ENCODE results near the gene GNAS. TPM values are rescaled to one million over a fixed set of nuclear protein-coding genes. Genes with fewer than 3 reads are reported as not detected.
A peak's percentile ranks its signal among the peaks of the same experiment; 100 is the strongest.

GNAS gene
- total and polyA plus RNA-seq, 8 donors: 723 to 2,039 (median 1,898) TPM

GRCh38 chr20:58888521-58889333 is 36.2 kb downstream of the GNAS start:
- Histone ChIP-seq H3K9me3 (no peaks in the 10 kb centered on the region), H3K27me3 (no peaks in the 10 kb centered on the region), H3K27ac (peak overlapping the region; percentile 91 to 99), H3K4me3 (peak overlapping the region; percentile 42 to 72), H3K36me3 (no peaks in the 10 kb centered on the region), H3K4me1 (peaks cover 4 to 21% of the 10 kb centered on the region in 2 donors)
- ATAC-seq (peak; percentile 55), DNase-seq (peak; percentile 80 to 92 (median 86))
- intact Hi-C loops (cut with DNase I): no loop called here
- TF ChIP-seq, protein P1, sequence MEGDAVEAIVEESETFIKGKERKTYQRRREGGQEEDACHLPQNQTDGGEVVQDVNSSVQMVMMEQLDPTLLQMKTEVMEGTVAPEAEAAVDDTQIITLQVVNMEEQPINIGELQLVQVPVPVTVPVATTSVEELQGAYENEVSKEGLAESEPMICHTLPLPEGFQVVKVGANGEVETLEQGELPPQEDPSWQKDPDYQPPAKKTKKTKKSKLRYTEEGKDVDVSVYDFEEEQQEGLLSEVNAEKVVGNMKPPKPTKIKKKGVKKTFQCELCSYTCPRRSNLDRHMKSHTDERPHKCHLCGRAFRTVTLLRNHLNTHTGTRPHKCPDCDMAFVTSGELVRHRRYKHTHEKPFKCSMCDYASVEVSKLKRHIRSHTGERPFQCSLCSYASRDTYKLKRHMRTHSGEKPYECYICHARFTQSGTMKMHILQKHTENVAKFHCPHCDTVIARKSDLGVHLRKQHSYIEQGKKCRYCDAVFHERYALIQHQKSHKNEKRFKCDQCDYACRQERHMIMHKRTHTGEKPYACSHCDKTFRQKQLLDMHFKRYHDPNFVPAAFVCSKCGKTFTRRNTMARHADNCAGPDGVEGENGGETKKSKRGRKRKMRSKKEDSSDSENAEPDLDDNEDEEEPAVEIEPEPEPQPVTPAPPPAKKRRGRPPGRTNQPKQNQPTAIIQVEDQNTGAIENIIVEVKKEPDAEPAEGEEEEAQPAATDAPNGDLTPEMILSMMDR (IDR thresholded peaks at IDR 0.05): no peak

DNA sequence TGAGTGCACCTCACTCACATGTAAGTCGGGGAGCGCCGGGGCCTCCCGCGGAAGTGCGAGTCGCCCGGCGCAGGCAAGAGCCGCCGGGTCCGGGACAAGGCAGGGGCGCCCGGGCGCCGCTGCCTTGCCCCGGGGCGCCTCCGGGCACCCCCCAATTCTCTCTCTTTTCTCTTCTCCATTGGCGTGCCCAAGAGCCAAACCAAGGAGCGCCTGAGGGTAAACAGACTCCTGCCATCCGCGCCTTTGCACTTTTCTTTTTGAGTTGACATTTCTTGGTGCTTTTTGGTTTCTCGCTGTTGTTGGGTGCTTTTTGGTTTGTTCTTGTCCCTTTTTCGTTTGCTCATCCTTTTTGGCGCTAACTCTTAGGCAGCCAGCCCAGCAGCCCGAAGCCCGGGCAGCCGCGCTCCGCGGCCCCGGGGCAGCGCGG is 36.8 kb downstream of the GNAS start:
- no peak for ATAC-seq
- Histone ChIP-seq H3K4me1 (peaks cover 10 to 27% of the 10 kb centered on the region in 2 donors), H3K36me3 (no peaks in the 10 kb centered on the region), H3K9me3 (no peaks in the 10 kb centered on the region), H3K27ac (peak overlapping the region; percentile 91 to 99), H3K27me3 (no peaks in the 10 kb centered on the region), H3K4me3 (peak overlapping the region; percentile 40 to 72)
- intact Hi-C loops (cut with DNase I): no loop called here
- DNase-seq: no peak
- TF ChIP-seq, protein P1 (IDR thresholded peaks at IDR 0.05): no peak

DNA sequence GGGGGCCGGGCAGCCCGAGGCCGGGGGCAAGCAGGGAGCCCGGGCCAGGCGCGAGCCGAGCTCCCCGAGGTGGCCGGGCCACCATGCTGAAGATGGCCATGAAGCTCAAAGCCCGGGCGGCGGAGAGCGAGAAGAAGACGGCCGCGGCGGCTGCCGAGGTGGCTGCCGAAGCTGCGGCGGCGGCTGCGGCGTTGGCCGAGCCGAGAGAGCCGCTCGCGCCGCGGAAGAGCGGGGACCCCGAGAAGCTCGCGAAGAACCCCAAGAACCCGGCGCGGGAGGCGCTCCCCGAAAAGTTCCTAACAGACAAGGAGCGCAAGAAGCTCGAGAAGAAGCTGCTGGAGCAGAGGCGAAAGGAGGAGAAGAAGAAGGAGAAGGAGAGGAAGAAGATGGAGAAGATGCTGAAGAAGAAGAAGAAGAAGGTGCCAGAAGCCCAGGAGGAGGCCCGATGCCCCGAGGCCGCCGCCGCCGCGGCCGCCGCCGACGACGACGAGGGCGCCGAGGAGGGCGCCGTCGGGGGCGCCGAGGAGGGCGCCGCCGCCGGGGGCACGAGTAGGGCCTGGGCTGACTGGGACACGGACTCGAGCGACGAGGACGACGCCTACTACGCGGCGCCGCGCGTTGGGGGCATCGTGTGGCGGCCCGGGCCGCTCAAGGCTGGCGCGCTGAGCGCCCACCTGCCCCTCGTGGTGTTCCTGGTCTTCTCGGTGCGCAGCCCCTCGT is 37.4 kb downstream of the GNAS start:
- H3K4me1 ChIP-seq: peaks cover 17 to 34% of the 10 kb centered on the region in 2 donors
- DNase-seq: peak in 1 of 4 donors; percentile 82
- H3K27ac ChIP-seq: peak overlapping the region; percentile 91 to 99
- H3K4me3 ChIP-seq: peak overlapping the region; percentile 40 to 72
- TF ChIP-seq, protein P1 (IDR thresholded peaks at IDR 0.05): no peak
- H3K36me3 ChIP-seq: no peaks in the 10 kb centered on the region
- no peaks in the 10 kb centered on the region for H3K9me3 ChIP-seq
- intact Hi-C loops (cut with DNase I): no loop called here
- peak; percentile 0 for ATAC-seq
- no peaks in the 10 kb centered on the region for H3K27me3 ChIP-seq

- Histone ChIP-seq H3K4me1 (peaks cover 22 to 40% of the 10 kb centered on the region in 2 donors), H3K9me3 (no peaks in the 10 kb centered on the region), H3K27ac (peak overlapping the region; percentile 91 to 99), H3K27me3 (no peaks in the 10 kb centered on the region), H3K36me3 (peaks cover 0 to under 1% of the 10 kb centered on the region in 2 donors), H3K4me3 (peak overlapping the region; percentile 40 to 72)
- intact Hi-C loops (cut with DNase I): no loop called here
- TF ChIP-seq, protein P1 (IDR thresholded peaks at IDR 0.05): no peak
- DNase-seq: peak; percentile 81 to 96 (median 94)
- peak; percentile 71 for ATAC-seq
Observed at GRCh38 chr20:58890518-58891085, 38.1 kb downstream of the GNAS start.

Data from left lung (tissue), 10 donors.